CD4-positive, alpha-beta T cell (primary cell): Measurements from ENCODE around the gene NMNAT2. TPM values are rescaled to one million over a fixed set of nuclear protein-coding genes. Genes with fewer than 3 reads are reported as not detected.
A peak's percentile ranks its signal among the peaks of the same experiment; 100 is the strongest.

Source experiments
- ATAC-seq: fragments of 200-7000 bp; cut with Tn5 transposase; one replicate; pipeline ENCODE4 v1.10.0; 2022; ENCODE audit warnings: mild to moderate bottlenecking; ENCODE audit not compliant: poor library complexity
- CTCF ChIA-PET: fragments of 350-600 bp; sonication (Branson Sonifier 250); formaldehyde crosslinking; loops from one replicate; lab custom pipeline; 2021; ENCODE audit warnings: antibody characterized with exemption, inconsistent platforms; lab: Charles Lee
- POLR2A ChIA-PET: fragments of 350-600 bp; sonication (Branson Sonifier 250); formaldehyde crosslinking; loops from one replicate; lab custom pipeline; 2021; ENCODE audit warnings: antibody characterized with exemption, inconsistent platforms; lab: Charles Lee
- DNase-seq, 14 experiments: peaks; one replicate each; pipeline ENCODE4 v3.0.0-alpha.2; 2013 to 2020; ENCODE audit warnings: mixed read lengths in 2 of 14
- H3K27ac ChIP-seq, 2 donors: one replicate each; pipeline versions ENCODE4 v1.5.1 to v1.7.0; 2013; ENCODE audit warnings: low read length in 2 of 2, low read depth in 1 of 2, mild to moderate bottlenecking in 1 of 2
- H3K27me3 ChIP-seq, 2 experiments: 1 replicate in 1 of 2; 2 replicates in 1 of 2; pipeline versions ENCODE4 v1.6.1 to v1.7.0; 2013; ENCODE audit warnings: low read length in 2 of 2, control low read depth in 1 of 2, mild to moderate bottlenecking in 1 of 2, moderate library complexity in 1 of 2; ENCODE audit not compliant: insufficient read depth in 2 of 2, control insufficient read depth in 1 of 2
- H3K36me3 ChIP-seq: one replicate; pipeline ENCODE4 v1.6.1; 2013; ENCODE audit warnings: low read length, control low read depth; ENCODE audit not compliant: insufficient read depth
- H3K4me1 ChIP-seq: one replicate; pipeline ENCODE4 v1.6.1; 2013; ENCODE audit warnings: low read length, control low read depth; ENCODE audit not compliant: insufficient read depth
- H3K4me3 ChIP-seq: one replicate; pipeline ENCODE4 v1.5.1; 2013; ENCODE audit warnings: mild to moderate bottlenecking, low read length, moderate library complexity
- H3K9me3 ChIP-seq, 2 experiments: 1 replicate in 1 of 2; 2 replicates in 1 of 2; pipeline versions ENCODE4 v1.6.1 to v1.7.0; 2013; ENCODE audit warnings: low read length in 2 of 2, mild to moderate bottlenecking in 2 of 2, control low read depth in 1 of 2, moderate library complexity in 1 of 2; ENCODE audit not compliant: control insufficient read depth in 1 of 2, insufficient read depth in 1 of 2
- H3K27ac Mint-ChIP-seq: one replicate; pipeline ENCODE4 v1.8.0; 2020; ENCODE audit warnings: mixed read lengths
- H3K27me3 Mint-ChIP-seq: one replicate; pipeline ENCODE4 v1.8.0; 2021; ENCODE audit warnings: mixed read lengths
- H3K36me3 Mint-ChIP-seq: one replicate; pipeline ENCODE4 v1.8.0; 2021; ENCODE audit warnings: low read depth, mixed read lengths
- H3K4me1 Mint-ChIP-seq: one replicate; pipeline ENCODE4 v1.8.0; 2021; ENCODE audit warnings: low read depth, mixed read lengths
- H3K4me3 Mint-ChIP-seq: one replicate; pipeline ENCODE4 v1.8.0; 2020; ENCODE audit warnings: mild to moderate bottlenecking, mixed read lengths
- H3K9me3 Mint-ChIP-seq: one replicate; pipeline ENCODE4 v1.8.0; 2020; ENCODE audit warnings: mixed read lengths
- CTCF ChIP-seq: fragments of 200-600 bp; IDR thresholded peaks from one replicate; pipeline ENCODE4 v1.8.0; 2022; ENCODE audit warnings: antibody characterized with exemption, mild to moderate bottlenecking
- intact Hi-C, 2 experiments: fragments of 100-400 bp; cut with DNase I in 1 of 2; cut with micrococcal nuclease in 1 of 2; formaldehyde crosslinking; loops; one replicate each; pipeline versions ENCODE4 v1.15.1 to v1.9.0; 2023 to 2025; cut with DNase I, micrococcal nuclease
- total RNA-seq, 174 experiments: library from RNA in 2 of 174; stranded (reverse) in 2 of 174; gene quantifications; one replicate each; pipeline ENCODE4 v1.2.3 and lab custom pipeline; 2021 to 2026

NMNAT2 gene
- total RNA-seq, 2 experiments from 2014 or later = not detected

GRCh38 chr1:183319051-183319450, 99.1 kb downstream of the NMNAT2 start:
- ATAC-seq = no peak
- no peak for TF ChIP-seq CTCF
- H3K36me3 Mint-ChIP-seq = no peaks in the 10 kb centered on the region
- H3K9me3 Mint-ChIP-seq = no peaks in the 10 kb centered on the region
- no peak overlapping the region for H3K27ac Mint-ChIP-seq
- Histone ChIP-seq H3K4me1 (no peaks in the 10 kb centered on the region), H3K27me3 (peaks cover 0 to 2% of the 10 kb centered on the region in 2 experiments), H3K9me3 (no peaks in the 10 kb centered on the region), H3K36me3 (no peaks in the 10 kb centered on the region), H3K4me3 (no peak overlapping the region), H3K27ac (no peak overlapping the region)
- intact Hi-C loops = no loop called here
- H3K4me3 Mint-ChIP-seq = no peak overlapping the region
- no peak for DNase-seq
- CTCF ChIA-PET = no interaction called here
- POLR2A ChIA-PET = no interaction called here
- peaks cover 30% of the 10 kb centered on the region for H3K27me3 Mint-ChIP-seq
- H3K4me1 Mint-ChIP-seq = no peaks in the 10 kb centered on the region

- H3K36me3 Mint-ChIP-seq = no peaks in the 10 kb centered on the region
- intact Hi-C loops = no loop called here
- CTCF ChIA-PET = no interaction called here
Observed at GRCh38 chr1:183318433-183318832, 99.7 kb downstream of the NMNAT2 start.

GRCh38 chr1:183315991-183316758, 102.0 kb downstream of the NMNAT2 start:
- POLR2A ChIA-PET = no interaction called here
- ATAC-seq = no peak
- Mint-ChIP-seq H3K27me3 (peaks cover 27% of the 10 kb centered on the region), H3K4me3 (no peak overlapping the region), H3K4me1 (no peaks in the 10 kb centered on the region), H3K27ac (no peak overlapping the region), H3K9me3 (no peaks in the 10 kb centered on the region), H3K36me3 (no peaks in the 10 kb centered on the region)
- H3K36me3 ChIP-seq = no peaks in the 10 kb centered on the region
- intact Hi-C loops = no loop called here
- H3K4me3 ChIP-seq = no peak overlapping the region
- H3K4me1 ChIP-seq = no peaks in the 10 kb centered on the region
- CTCF ChIA-PET = no interaction called here
- no peak for TF ChIP-seq CTCF
- no peak overlapping the region for H3K27ac ChIP-seq
- DNase-seq = no peak
- no peaks in the 10 kb centered on the region for H3K27me3 ChIP-seq
- no peaks in the 10 kb centered on the region for H3K9me3 ChIP-seq

More at GRCh38 chr1:183318433-183318832, 99.7 kb downstream of the NMNAT2 start:
- H3K4me1 Mint-ChIP-seq = no peaks in the 10 kb centered on the region
- Histone ChIP-seq H3K4me1 (no peaks in the 10 kb centered on the region), H3K36me3 (no peaks in the 10 kb centered on the region), H3K9me3 (no peaks in the 10 kb centered on the region), H3K27ac (no peak overlapping the region), H3K27me3 (peaks cover 0 to 2% of the 10 kb centered on the region in 2 experiments), H3K4me3 (no peak overlapping the region)
- peaks cover 32% of the 10 kb centered on the region for H3K27me3 Mint-ChIP-seq
- no peak overlapping the region for H3K27ac Mint-ChIP-seq
- no peaks in the 10 kb centered on the region for H3K9me3 Mint-ChIP-seq
- POLR2A ChIA-PET = no interaction called here
- no peak for TF ChIP-seq CTCF
- no peak overlapping the region for H3K4me3 Mint-ChIP-seq
- ATAC-seq = no peak
- peak in 1 of 14 experiments; percentile 11 for DNase-seq
